Osteoblast (primary cell): ENCODE data around the gene ABCD1. TPM values are rescaled to one million over a fixed set of nuclear protein-coding genes. Genes with fewer than 3 reads are reported as not detected.

Source experiments
- DNase-seq: peaks from one replicate; pipeline ENCODE4 v3.0.0; 2011; ENCODE audit warnings: low spot score, mixed read lengths; ENCODE audit not compliant: insufficient read length; ENCODE audit errors: missing footprints
- H2AFZ ChIP-seq: 2 replicates; pipeline ENCODE4 v1.6.0; 2011; ENCODE audit warnings: mild to moderate bottlenecking, low read length
- H3K27ac ChIP-seq: 2 replicates; pipeline ENCODE4 v1.5.1; 2011; ENCODE audit warnings: mild to moderate bottlenecking, low read depth, low read length, moderate library complexity
- H3K27me3 ChIP-seq: 2 replicates; pipeline ENCODE4 v1.6.0; 2012; ENCODE audit warnings: mild to moderate bottlenecking, control low read depth, inconsistent platforms, low read length, moderate library complexity; ENCODE audit not compliant: insufficient read depth
- H3K36me3 ChIP-seq: 2 replicates; pipeline ENCODE4 v1.5.1; 2011; ENCODE audit warnings: mild to moderate bottlenecking, low read length, control low read depth, moderate library complexity; ENCODE audit not compliant: insufficient read depth
- H3K4me1 ChIP-seq: 2 replicates; pipeline ENCODE4 v1.5.1; 2011; ENCODE audit warnings: mild to moderate bottlenecking, low read length, control low read depth, moderate library complexity; ENCODE audit not compliant: insufficient read depth
- H3K4me2 ChIP-seq: 2 replicates; pipeline ENCODE4 v1.6.0; 2011; ENCODE audit warnings: mild to moderate bottlenecking, low read length; ENCODE audit not compliant: insufficient read depth
- H3K4me3 ChIP-seq: fragments of 200-600 bp; sonication (generic); 3 replicates; pipeline ENCODE4 v1.5.1; 2012; ENCODE audit warnings: mild to moderate bottlenecking, low read length, inconsistent platforms; ENCODE audit not compliant: insufficient read depth
- H3K79me2 ChIP-seq: 2 replicates; pipeline ENCODE4 v1.6.0; 2012; ENCODE audit warnings: mild to moderate bottlenecking, low read length, control low read depth, inconsistent platforms; ENCODE audit not compliant: insufficient read depth
- H3K9me3 ChIP-seq: 2 replicates; pipeline ENCODE4 v1.5.1; 2011; ENCODE audit warnings: low read depth, low read length, control low read depth
- H4K20me1 ChIP-seq: 2 replicates; pipeline ENCODE4 v1.6.0; 2012; ENCODE audit warnings: mild to moderate bottlenecking, low read length, control low read depth; ENCODE audit not compliant: insufficient read depth
- total RNA-seq: library from RNA; depleted of rRNA; stranded (reverse); fragments of >200 nt; gene quantifications from 2 replicates; pipeline ENCODE4 v1.2.3, GENCODE V29; 2012
- TF ChIP-seq, protein P1 (sequence below): IDR thresholded peaks from 2 replicates; pipeline ENCODE4 v1.5.1; 2011; ENCODE audit warnings: mild to moderate bottlenecking, low read depth, low read length, moderate library complexity; ENCODE audit errors: extremely low read depth

The ABCD1 gene
- total RNA-seq, 1 donor: 16.3 TPM

DNA sequence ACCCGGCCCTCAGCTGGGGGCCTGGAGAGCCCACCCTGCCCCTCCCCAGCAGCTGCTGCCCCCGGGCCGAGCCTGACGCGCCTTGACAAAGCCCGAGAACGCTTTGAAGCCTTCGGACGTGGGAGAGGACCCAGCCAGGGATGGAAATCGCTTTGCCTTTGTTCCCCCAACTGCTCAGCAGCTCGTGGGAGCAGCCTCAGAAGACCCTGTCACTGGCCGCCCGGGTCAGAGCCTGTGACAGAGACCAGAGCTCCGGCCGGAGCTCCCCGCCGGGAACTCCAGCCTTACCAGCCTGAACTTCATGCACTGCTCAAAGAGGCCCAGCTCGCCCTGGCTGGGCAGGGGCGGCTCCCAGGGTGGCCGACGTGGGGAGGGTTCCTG lies 39.5 kb upstream of the ABCD1 start:
- no peak overlapping the region for H2AFZ ChIP-seq
- DNase-seq: peak; percentile 76
- no peak overlapping the region for H3K27ac ChIP-seq
- H3K4me1 ChIP-seq: no peaks in the 10 kb centered on the region
- TF ChIP-seq, protein P1, sequence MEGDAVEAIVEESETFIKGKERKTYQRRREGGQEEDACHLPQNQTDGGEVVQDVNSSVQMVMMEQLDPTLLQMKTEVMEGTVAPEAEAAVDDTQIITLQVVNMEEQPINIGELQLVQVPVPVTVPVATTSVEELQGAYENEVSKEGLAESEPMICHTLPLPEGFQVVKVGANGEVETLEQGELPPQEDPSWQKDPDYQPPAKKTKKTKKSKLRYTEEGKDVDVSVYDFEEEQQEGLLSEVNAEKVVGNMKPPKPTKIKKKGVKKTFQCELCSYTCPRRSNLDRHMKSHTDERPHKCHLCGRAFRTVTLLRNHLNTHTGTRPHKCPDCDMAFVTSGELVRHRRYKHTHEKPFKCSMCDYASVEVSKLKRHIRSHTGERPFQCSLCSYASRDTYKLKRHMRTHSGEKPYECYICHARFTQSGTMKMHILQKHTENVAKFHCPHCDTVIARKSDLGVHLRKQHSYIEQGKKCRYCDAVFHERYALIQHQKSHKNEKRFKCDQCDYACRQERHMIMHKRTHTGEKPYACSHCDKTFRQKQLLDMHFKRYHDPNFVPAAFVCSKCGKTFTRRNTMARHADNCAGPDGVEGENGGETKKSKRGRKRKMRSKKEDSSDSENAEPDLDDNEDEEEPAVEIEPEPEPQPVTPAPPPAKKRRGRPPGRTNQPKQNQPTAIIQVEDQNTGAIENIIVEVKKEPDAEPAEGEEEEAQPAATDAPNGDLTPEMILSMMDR: no peak
- H3K4me2 ChIP-seq: no peak overlapping the region
- no peak overlapping the region for H3K4me3 ChIP-seq
- peaks cover 3% of the 10 kb centered on the region for H3K79me2 ChIP-seq
- no peaks in the 10 kb centered on the region for H3K27me3 ChIP-seq
- H3K36me3 ChIP-seq: no peaks in the 10 kb centered on the region
- no peaks in the 10 kb centered on the region for H3K9me3 ChIP-seq
- H4K20me1 ChIP-seq: peaks cover 7% of the 10 kb centered on the region

DNA sequence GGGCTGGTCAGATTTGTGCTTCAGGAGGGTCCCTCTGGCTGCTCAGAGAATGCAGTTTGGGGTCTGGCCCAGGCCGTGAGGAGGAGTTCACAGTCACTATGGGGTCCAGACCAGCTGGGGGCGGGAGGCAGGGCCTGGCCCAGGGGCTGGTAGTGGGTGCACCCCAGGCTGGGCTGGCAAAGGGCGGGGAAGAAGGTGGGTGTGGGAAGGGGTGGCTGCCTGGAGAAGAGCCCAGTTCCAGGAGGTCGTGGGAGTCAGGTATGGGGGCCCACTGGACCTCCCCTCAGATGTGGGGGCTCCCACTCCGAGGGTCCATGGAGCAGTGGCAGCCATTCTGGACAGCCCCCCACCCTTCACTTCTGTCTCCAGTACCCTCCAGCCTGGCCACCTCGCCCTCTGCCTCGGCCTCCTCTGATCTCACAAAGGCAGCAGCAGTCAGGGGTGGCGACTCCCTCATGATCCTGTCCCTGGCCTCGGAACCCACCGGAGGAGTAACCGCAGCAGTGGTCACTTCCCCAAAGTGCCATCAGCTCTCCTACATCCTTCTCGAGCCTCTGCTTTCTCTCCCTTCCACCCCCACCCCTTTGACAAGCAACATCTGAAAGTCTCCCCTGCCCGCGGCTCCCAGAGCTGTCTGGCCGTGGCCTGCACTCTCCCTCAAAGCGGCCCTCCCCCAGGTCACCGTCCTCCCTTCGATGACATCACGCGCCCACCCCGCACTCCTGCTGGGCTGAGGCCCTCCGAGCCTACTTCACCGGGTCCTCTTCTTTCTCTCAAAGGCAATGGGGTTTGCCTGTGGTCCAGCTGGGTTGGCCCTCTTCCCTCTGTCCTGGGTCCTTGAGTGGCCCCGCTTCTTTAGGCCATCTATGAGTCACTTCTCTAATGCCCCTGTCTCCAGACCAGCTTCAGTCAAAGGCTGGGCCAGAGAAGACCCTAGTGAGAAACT lies 38.6 kb upstream of the ABCD1 start:
- no peak overlapping the region for H3K4me3 ChIP-seq
- DNase-seq: peak; percentile 85
- H3K27me3 ChIP-seq: no peaks in the 10 kb centered on the region
- H2AFZ ChIP-seq: no peak overlapping the region
- no peaks in the 10 kb centered on the region for H3K36me3 ChIP-seq
- H3K79me2 ChIP-seq: peaks cover 3% of the 10 kb centered on the region
- peaks cover 12% of the 10 kb centered on the region for H4K20me1 ChIP-seq
- no peak overlapping the region for H3K27ac ChIP-seq
- no peak overlapping the region for H3K4me2 ChIP-seq
- no peaks in the 10 kb centered on the region for H3K9me3 ChIP-seq
- no peaks in the 10 kb centered on the region for H3K4me1 ChIP-seq
- TF ChIP-seq, protein P1: no peak

DNA sequence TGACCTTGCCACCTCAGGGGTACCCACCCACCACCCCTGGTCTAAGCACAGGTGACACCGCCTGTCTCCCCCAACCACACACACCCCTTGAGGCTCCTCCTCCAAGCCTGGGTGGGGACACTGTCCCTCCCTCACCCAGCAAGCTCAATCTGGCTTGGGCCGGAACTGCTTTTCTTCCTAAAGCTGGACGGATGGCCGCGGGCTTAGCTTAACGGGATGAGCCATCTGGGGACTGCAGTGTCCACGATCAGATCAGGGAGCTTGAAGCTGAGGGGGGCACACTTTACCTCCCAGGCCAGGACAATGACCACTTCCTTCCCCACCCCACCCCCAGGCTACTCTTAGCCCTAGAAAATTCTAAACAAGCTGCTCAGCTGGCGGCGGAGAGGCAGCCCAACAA lies 37.9 kb upstream of the ABCD1 start:
- peaks cover 3% of the 10 kb centered on the region for H3K79me2 ChIP-seq

More for the DNA sequence above, 37.9 kb upstream of the ABCD1 start:
- no peaks in the 10 kb centered on the region for H3K4me1 ChIP-seq
- no peak overlapping the region for H3K27ac ChIP-seq
- no peaks in the 10 kb centered on the region for H3K27me3 ChIP-seq
- TF ChIP-seq, protein P1: no peak
- H4K20me1 ChIP-seq: peaks cover 12% of the 10 kb centered on the region
- no peaks in the 10 kb centered on the region for H3K9me3 ChIP-seq
- H3K4me2 ChIP-seq: no peak overlapping the region
- H3K36me3 ChIP-seq: no peaks in the 10 kb centered on the region
- no peak overlapping the region for H3K4me3 ChIP-seq
- H2AFZ ChIP-seq: no peak overlapping the region
- peak; percentile 75 for DNase-seq
